IPS-NIHi7 (cell line): ENCODE measurements around the gene HS6ST3.
"Not testable (repeated sequence)": the region's sequence is repeated elsewhere in the genome, so short reads cannot be mapped to it uniquely, and the experiment has no call there.

ENCODE experiments used
- DNase-seq: peaks from one replicate; pipeline ENCODE4 v3.0.0; 2012; ENCODE audit warnings: mixed read lengths; ENCODE audit errors: extremely low spot score

Gene HS6ST3

GRCh38 chr13:96726651-96727050 lies 636.7 kb downstream of the HS6ST3 start:
- DNase-seq = no peak

- no peak for DNase-seq
Measured at GRCh38 chr13:96728463-96728862, 638.6 kb downstream of the HS6ST3 start.

GRCh38 chr13:96730676-96731075 lies 640.8 kb downstream of the HS6ST3 start:
- no peak for DNase-seq

GRCh38 chr13:96734499-96734898 lies 644.6 kb downstream of the HS6ST3 start:
- DNase-seq = no peak

GRCh38 chr13:96741779-96742178 lies 651.9 kb downstream of the HS6ST3 start:
- DNase-seq = no peak

- no peak for DNase-seq
Measured at GRCh38 chr13:96743296-96744089, 653.6 kb downstream of the HS6ST3 start.

GRCh38 chr13:96744367-96745331 lies 654.7 kb downstream of the HS6ST3 start:
- no peak for DNase-seq

- DNase-seq = no peak
Measured at GRCh38 chr13:96746886-96747285, 657.0 kb downstream of the HS6ST3 start.

- DNase-seq = no peak
Measured at GRCh38 chr13:96749825-96750224, 659.9 kb downstream of the HS6ST3 start.

- DNase-seq = no peak
Measured at GRCh38 chr13:96751089-96751488, 661.2 kb downstream of the HS6ST3 start.

- no peak for DNase-seq
Measured at GRCh38 chr13:96762876-96763275, 673.0 kb downstream of the HS6ST3 start.

GRCh38 chr13:96766306-96766705 lies 676.4 kb downstream of the HS6ST3 start:
- DNase-seq = no peak

- DNase-seq = no peak
Measured at GRCh38 chr13:96768524-96768923, 678.6 kb downstream of the HS6ST3 start.

GRCh38 chr13:96769874-96770273 lies 680.0 kb downstream of the HS6ST3 start:
- DNase-seq = no peak

- DNase-seq = no peak
Measured at GRCh38 chr13:96771486-96772367, 681.8 kb downstream of the HS6ST3 start.

GRCh38 chr13:96772426-96772825 lies 682.5 kb downstream of the HS6ST3 start:
- no peak for DNase-seq

- not testable (repeated sequence) for DNase-seq
Measured at GRCh38 chr13:96778302-96778701, 688.4 kb downstream of the HS6ST3 start.

- DNase-seq = no peak
Measured at GRCh38 chr13:96779691-96780090, 689.8 kb downstream of the HS6ST3 start.

- no peak for DNase-seq
Measured at GRCh38 chr13:96780105-96780504, 690.2 kb downstream of the HS6ST3 start.

GRCh38 chr13:96781141-96781540 lies 691.2 kb downstream of the HS6ST3 start:
- no peak for DNase-seq

- no peak for DNase-seq
Measured at GRCh38 chr13:96782186-96782585, 692.3 kb downstream of the HS6ST3 start.

GRCh38 chr13:96783057-96783456 lies 693.1 kb downstream of the HS6ST3 start:
- DNase-seq = no peak
